SK-N-MC (cell line): ENCODE measurements around the gene CILP.

Experiments
- EZH2 ChIP-seq: fragments of 200-600 bp; sonication (generic); IDR thresholded peaks from one replicate; pipeline ENCODE4 v1.6.1; 2017; ENCODE audit warnings: antibody characterized with exemption
- FOXP2 ChIP-seq: optimal IDR thresholded peaks from 2 replicates; pipeline ENCODE3; 2011; ENCODE audit warnings: mild to moderate bottlenecking, moderate library complexity; ENCODE audit not compliant: insufficient read depth; ENCODE audit errors: extremely low read length, control extremely low read depth
- POLR2AphosphoS5 ChIP-seq: IDR thresholded peaks from 2 replicates; pipeline ENCODE4 v1.6.1; 2012; ENCODE audit warnings: mild to moderate bottlenecking, low read depth, low read length, borderline replicate concordance

DNA sequence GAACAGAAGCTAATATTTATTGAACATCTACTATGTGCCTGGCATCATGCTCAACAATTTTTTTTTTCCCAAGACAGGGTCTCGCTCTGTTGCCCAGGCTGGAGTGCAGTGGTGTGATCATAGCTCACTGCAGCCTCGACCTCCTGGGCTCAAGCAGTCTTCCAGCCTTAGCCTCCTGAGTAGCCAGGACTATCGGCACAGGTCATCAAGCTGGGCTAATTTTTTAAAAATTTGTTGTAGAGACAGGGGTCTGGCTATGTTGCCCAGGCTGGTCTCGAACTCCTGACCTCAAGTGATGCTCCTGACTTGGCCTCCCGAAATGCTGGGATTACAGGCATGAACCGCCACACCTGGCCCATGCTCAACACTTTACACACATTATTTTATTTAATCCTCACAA is 35.7 kb upstream of the CILP start:
- TF ChIP-seq POLR2AphosphoS5 (no peak), EZH2 (no peak), FOXP2 (no peak)
